ENCODE data around the gene POLR2F.
"Not testable (repeated sequence)": the region's sequence is repeated elsewhere in the genome, so short reads cannot be mapped to it uniquely, and the experiment has no call there.

POLR2F gene

GRCh38 chr22:37925767-37926166, 27.7 kb upstream of the POLR2F start:
- DNase-seq: no peak

GRCh38 chr22:37926358-37926757, 27.1 kb upstream of the POLR2F start:
- no peak for DNase-seq

- DNase-seq: no peak
These were observed 26.5 kb upstream of the POLR2F start for GRCh38 chr22:37926771-37927636.

- DNase-seq: no peak
These were observed 25.9 kb upstream of the POLR2F start for GRCh38 chr22:37927637-37927936.

GRCh38 chr22:37929390-37929789, 24.1 kb upstream of the POLR2F start:
- no peak for DNase-seq

GRCh38 chr22:37930270-37930951, 23.1 kb upstream of the POLR2F start:
- DNase-seq: no peak

- no peak for DNase-seq
These were observed 22.5 kb upstream of the POLR2F start for GRCh38 chr22:37930952-37931440.

- DNase-seq: no peak
These were observed 21.6 kb upstream of the POLR2F start for GRCh38 chr22:37931893-37932389.

GRCh38 chr22:37932401-37932800, 21.1 kb upstream of the POLR2F start:
- no peak for DNase-seq

GRCh38 chr22:37932821-37933578, 20.5 kb upstream of the POLR2F start:
- DNase-seq: peak; percentile 10

- DNase-seq: peak; percentile 31
These were observed 19.7 kb upstream of the POLR2F start for GRCh38 chr22:37933711-37934376.

GRCh38 chr22:37940698-37941376, 12.7 kb upstream of the POLR2F start:
- no peak for DNase-seq

- no peak for DNase-seq
These were observed 11.4 kb upstream of the POLR2F start for GRCh38 chr22:37942133-37942532.

- no peak for DNase-seq
These were observed 10.2 kb upstream of the POLR2F start for GRCh38 chr22:37943136-37943824.

- no peak for DNase-seq
These were observed 9.7 kb upstream of the POLR2F start for GRCh38 chr22:37943825-37944198.

GRCh38 chr22:37944423-37944822, 9.1 kb upstream of the POLR2F start:
- DNase-seq: not testable (repeated sequence)

- DNase-seq: not testable (repeated sequence)
These were observed 6.2 kb upstream of the POLR2F start for GRCh38 chr22:37947142-37947795.

- DNase-seq: no peak
These were observed 2.2 kb upstream of the POLR2F start for GRCh38 chr22:37951305-37951704.

- not testable (repeated sequence) for DNase-seq
These were observed 870 bp upstream of the POLR2F start for GRCh38 chr22:37952629-37953028.

- no peak for DNase-seq
These were observed 450 bp upstream of the POLR2F start for GRCh38 chr22:37953062-37953436.

- no peak for DNase-seq
These were observed 1.2 kb downstream of the POLR2F start for GRCh38 chr22:37954686-37955085.
